Thymus (tissue), 11 donors: Measurements from ENCODE around the gene SEC22C. TPM values are rescaled to one million over a fixed set of nuclear protein-coding genes. Genes with fewer than 3 reads are reported as not detected.

Source experiments
- DNase-seq, 9 donors: peaks; one replicate each; pipeline ENCODE4 v3.0.0-alpha.2; 2013; ENCODE audit warnings: low spot score in 9 of 9, low read depth in 6 of 9, missing footprints in 1 of 9
- H3K27ac ChIP-seq, 2 donors: one replicate each; pipeline ENCODE4 v1.5.1; 2013; ENCODE audit warnings: control low read depth in 1 of 2, low read depth in 1 of 2, low read length in 1 of 2, mild to moderate bottlenecking in 1 of 2, moderate library complexity in 1 of 2
- H3K27me3 ChIP-seq, 2 donors: one replicate each; pipeline ENCODE4 v1.5.1; 2013; ENCODE audit warnings: low read length in 1 of 2; ENCODE audit not compliant: control insufficient read depth in 2 of 2, insufficient read depth in 1 of 2
- H3K36me3 ChIP-seq, 2 donors: one replicate each; pipeline ENCODE4 v1.5.1; 2013; ENCODE audit warnings: low read length in 1 of 2, mild to moderate bottlenecking in 1 of 2, moderate library complexity in 1 of 2; ENCODE audit not compliant: control insufficient read depth in 2 of 2, insufficient read depth in 2 of 2
- H3K4me1 ChIP-seq, 2 donors: one replicate each; pipeline ENCODE4 v1.5.1; 2013; ENCODE audit warnings: low read length in 2 of 2; ENCODE audit not compliant: control insufficient read depth in 2 of 2, insufficient read depth in 2 of 2
- H3K4me3 ChIP-seq, 2 donors: one replicate each; pipeline ENCODE4 v1.5.1; 2013; ENCODE audit warnings: low read length in 2 of 2, control low read depth in 1 of 2, mild to moderate bottlenecking in 1 of 2
- H3K9me3 ChIP-seq, 2 donors: one replicate each; pipeline ENCODE4 v1.5.1; 2013; ENCODE audit warnings: low read length in 1 of 2, mild to moderate bottlenecking in 1 of 2; ENCODE audit not compliant: control insufficient read depth in 2 of 2, insufficient read depth in 1 of 2
- WGBS: extraction: QIAGEN DNeasy Blood & Tissue Kit; methylation state at CpG from one replicate; pipeline ENCODE4 v1.1.7; 2013; 5-methylcytosine and 5-hydroxymethylcytosine counted together
- polyA plus RNA-seq: library from polyadenylated mRNA; stranded (reverse); fragments of 200-250 nt; gene quantifications from one replicate; pipeline ENCODE4 v1.2.3, GENCODE V29; 2013
- total RNA-seq: library from RNA; stranded (reverse); fragments of 120-200 nt; gene quantifications from one replicate; pipeline ENCODE4 v1.2.4, GENCODE V29; 2013
- donor health status: healthy.

Gene SEC22C
- total and polyA plus RNA-seq, 2 donors = 20.9 to 24.9 TPM

- Histone ChIP-seq H3K9me3 (no peaks in the 10 kb centered on the region), H3K36me3 (no peaks in the 10 kb centered on the region), H3K4me3 (no peak overlapping the region), H3K27me3 (peaks cover 27 to 53% of the 10 kb centered on the region in 2 donors), H3K27ac (no peak overlapping the region), H3K4me1 (peaks cover 4 to 18% of the 10 kb centered on the region in 2 donors)
- DNase-seq = no peak
- WGBS = 68% methylated on average over 2 of the region's 2 CpGs
These were observed 81.7 kb downstream of the SEC22C start for GRCh38 chr3:42500091-42500490.

- Histone ChIP-seq H3K36me3 (no peaks in the 10 kb centered on the region), H3K9me3 (no peaks in the 10 kb centered on the region), H3K4me3 (no peak overlapping the region), H3K27me3 (peaks cover 27 to 53% of the 10 kb centered on the region in 2 donors), H3K27ac (no peak overlapping the region), H3K4me1 (peaks cover 4 to 18% of the 10 kb centered on the region in 2 donors)
- DNase-seq = no peak
- 98% methylated on average over 3 of the region's 3 CpGs for WGBS
These were observed 82.3 kb downstream of the SEC22C start for GRCh38 chr3:42499478-42499871.

GRCh38 chr3:42498791-42499477 is 82.8 kb downstream of the SEC22C start:
- WGBS = 91% methylated on average over 13 of the region's 13 CpGs
- DNase-seq = no peak
- H3K4me1 ChIP-seq = peaks cover 4 to 18% of the 10 kb centered on the region in 2 donors
- H3K9me3 ChIP-seq = no peaks in the 10 kb centered on the region
- no peaks in the 10 kb centered on the region for H3K36me3 ChIP-seq
- H3K27ac ChIP-seq = no peak overlapping the region
- peaks cover 27 to 53% of the 10 kb centered on the region in 2 donors for H3K27me3 ChIP-seq
- H3K4me3 ChIP-seq = no peak overlapping the region

GRCh38 chr3:42498034-42498433 is 83.7 kb downstream of the SEC22C start:
- Histone ChIP-seq H3K9me3 (no peaks in the 10 kb centered on the region), H3K36me3 (no peaks in the 10 kb centered on the region), H3K4me1 (peaks cover 4 to 15% of the 10 kb centered on the region in 2 donors), H3K27ac (no peak overlapping the region), H3K27me3 (peaks cover 27 to 48% of the 10 kb centered on the region in 2 donors), H3K4me3 (no peak overlapping the region)
- 98% methylated on average over 1 of the region's 1 CpG for WGBS
- DNase-seq = no peak

Other genes with a start within 250 kb of the SEC22C start
- gene LYZL4, start 171.4 kb downstream of the SEC22C start, total RNA-seq = 0.14 TPM
- 0.46 TPM for gene LYZL4, start 171.4 kb downstream of the SEC22C start, polyA plus RNA-seq
- gene VIPR1, start 79.3 kb downstream of the SEC22C start, total RNA-seq = 1.8 TPM
- 4.4 TPM for gene VIPR1, start 79.3 kb downstream of the SEC22C start, polyA plus RNA-seq
- gene SS18L2, start 8.9 kb upstream of the SEC22C start, total RNA-seq = 39.9 TPM
- gene SS18L2, start 8.9 kb upstream of the SEC22C start, polyA plus RNA-seq = 88.1 TPM
- 32.1 TPM for gene NKTR, start 18.7 kb upstream of the SEC22C start, total RNA-seq
- gene NKTR, start 18.7 kb upstream of the SEC22C start, polyA plus RNA-seq = 52.9 TPM
- gene ZBTB47, start 71.7 kb upstream of the SEC22C start, total RNA-seq = 2.5 TPM
- gene ZBTB47, start 71.7 kb upstream of the SEC22C start, polyA plus RNA-seq = 5.1 TPM
- 0.14 TPM for gene KLHL40, start 103.6 kb upstream of the SEC22C start, total RNA-seq
- gene KLHL40, start 103.6 kb upstream of the SEC22C start, polyA plus RNA-seq = 0.16 TPM
- 1.7 TPM for gene HHATL, start 120.8 kb upstream of the SEC22C start, total RNA-seq
- 3.7 TPM for gene HHATL, start 120.8 kb upstream of the SEC22C start, polyA plus RNA-seq
- 0.94 TPM for gene CCDC13, start 191.3 kb upstream of the SEC22C start, total RNA-seq
- gene CCDC13, start 191.3 kb upstream of the SEC22C start, polyA plus RNA-seq = 0.59 TPM
- gene HIGD1A, start 222.5 kb upstream of the SEC22C start, total RNA-seq = 82.9 TPM
- 155 TPM for gene HIGD1A, start 222.5 kb upstream of the SEC22C start, polyA plus RNA-seq
- 0.14 TPM for gene ACKR2, start 227.5 kb upstream of the SEC22C start, total RNA-seq
- gene ACKR2, start 227.5 kb upstream of the SEC22C start, polyA plus RNA-seq = 0.82 TPM